Heart left ventricle (tissue), 13 donors: ENCODE data around the gene CDH13.

Experiments used
- CTCF ChIP-seq, 12 donors: fragments of 200-600 bp; sonication (generic) in 4 of 12; IDR thresholded peaks; one replicate each; pipeline versions ENCODE4 v1.5.0 to v1.8.0; 2018 to 2022; ENCODE audit warnings: antibody characterized with exemption in 12 of 12, mild to moderate bottlenecking in 5 of 12
- POLR2A ChIP-seq, 2 donors: fragments of 450-650 bp; IDR thresholded peaks; one replicate each; pipeline ENCODE4 v1.6.1; 2017; ENCODE audit warnings: antibody characterized with exemption in 2 of 2, mild to moderate bottlenecking in 2 of 2, moderate library complexity in 2 of 2
- donor health status: ischemic (EF 13 %, LVEDD 7.1; RV severe dilation, severe dysfunction).
- donor health status: DM: no; HTN: yes; CAD: no.
- donor health status: DM: no; HTN: no; CAD: no.
- donor health status: ischemic (EF 25% LVEDD 6.9; RV normal size, moderate dysfunction).
- donor health status: ischemic (EF 25% LVEDD 5.7; RV mildly dilated, moderate dysfunction).
- donor health status: ischemic (EF 35%, LVEDD 5.7; RV mildly dilated, moderate dysfunction).
- donor health status: nonischemic (EF 11% LVEDD 7.7; RV severe dilation, severe dysfunction).
- donor health status: DM: yes; HTN: yes; CAD: no.
- donor health status: PGD.
- donor health status: ischemic (EF 29% LVEDD 5.4; RV normal size, mild dysfunction).
- donor health status: nonischemic (EF 23%, LVEDD 6.1; RV moderate dilation, normal function).

- no peak for TF ChIP-seq CTCF (IDR thresholded peaks at IDR 0.05)
- no peak for TF ChIP-seq POLR2A (IDR thresholded peaks at IDR 0.05)
Measured at GRCh38 chr16:83211711-83212110, 584.9 kb downstream of the CDH13 start.
